ENCODE measurements around the gene PGBD5.

DNA sequence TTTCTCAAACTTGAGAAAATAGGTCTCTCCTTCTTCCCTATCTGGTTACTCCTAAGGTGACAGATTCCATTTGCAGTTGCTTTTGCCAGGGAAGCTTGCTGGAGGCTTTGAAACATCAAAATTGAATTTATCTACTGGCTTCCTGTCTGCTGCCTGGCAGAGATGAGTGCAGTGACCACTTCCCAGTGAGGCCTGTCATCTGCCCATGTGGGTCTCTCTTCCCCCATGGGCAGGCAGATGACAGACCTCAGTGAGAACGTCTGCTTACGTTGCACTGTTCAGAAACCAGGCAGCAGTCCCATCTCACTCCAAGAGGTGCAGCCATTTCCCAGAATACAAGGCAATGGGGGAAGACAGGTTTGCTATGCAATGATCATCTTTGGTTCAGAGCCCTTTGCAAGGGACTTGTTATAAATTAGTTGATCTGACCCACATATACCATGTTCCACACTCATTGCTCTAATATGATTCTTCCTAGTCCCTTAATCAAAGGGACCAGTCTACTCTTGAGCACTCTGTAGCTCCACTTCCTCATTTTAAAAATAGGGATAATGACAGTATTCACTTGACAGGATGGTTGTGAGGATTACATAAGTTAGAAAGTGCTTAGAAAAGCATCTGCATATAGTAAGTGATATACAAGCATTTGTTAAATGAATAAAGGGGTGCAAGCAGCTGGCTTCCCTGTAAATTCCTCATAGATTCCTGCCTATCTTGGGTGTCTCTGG lies 10.6 kb downstream of the PGBD5 start:
- TF ChIP-seq EZH2 (IDR thresholded peaks at IDR 0.05; ENCODE audit: low read length) (no peak), CTCF (optimal IDR thresholded peaks at IDR 0.05 in 1 of 3, IDR thresholded peaks at IDR 0.05 in 1 of 3, conservative IDR thresholded peaks at IDR 0.05 in 1 of 3; ENCODE audit: extremely low read depth in 1 of 3, insufficient read depth in 2 of 3, low read length in 3 of 3) (no peak)

Data from keratinocyte (primary cell).